ENCODE results near the gene ZNF189.

DNA sequence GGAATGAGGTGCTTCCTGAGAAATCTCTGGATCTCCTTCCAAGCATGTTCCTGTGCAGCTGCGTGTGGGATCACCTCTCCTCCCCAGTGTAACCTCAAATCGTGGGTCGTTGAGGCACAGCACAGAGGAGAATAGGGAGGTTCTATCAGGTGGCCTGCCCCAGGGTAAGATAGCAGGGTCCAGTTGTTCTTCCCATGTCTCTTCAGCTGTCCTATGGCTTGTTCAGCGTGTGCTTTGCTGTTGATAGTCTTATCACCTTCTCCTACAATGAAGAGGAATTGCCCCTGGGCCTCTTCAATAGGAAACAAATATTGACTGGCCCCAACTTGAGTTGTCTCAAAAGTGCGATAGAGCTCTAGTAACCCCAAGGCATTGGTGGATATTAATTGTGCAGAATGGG lies 36.2 kb upstream of the ZNF189 start:
- TF ChIP-seq, protein P1, sequence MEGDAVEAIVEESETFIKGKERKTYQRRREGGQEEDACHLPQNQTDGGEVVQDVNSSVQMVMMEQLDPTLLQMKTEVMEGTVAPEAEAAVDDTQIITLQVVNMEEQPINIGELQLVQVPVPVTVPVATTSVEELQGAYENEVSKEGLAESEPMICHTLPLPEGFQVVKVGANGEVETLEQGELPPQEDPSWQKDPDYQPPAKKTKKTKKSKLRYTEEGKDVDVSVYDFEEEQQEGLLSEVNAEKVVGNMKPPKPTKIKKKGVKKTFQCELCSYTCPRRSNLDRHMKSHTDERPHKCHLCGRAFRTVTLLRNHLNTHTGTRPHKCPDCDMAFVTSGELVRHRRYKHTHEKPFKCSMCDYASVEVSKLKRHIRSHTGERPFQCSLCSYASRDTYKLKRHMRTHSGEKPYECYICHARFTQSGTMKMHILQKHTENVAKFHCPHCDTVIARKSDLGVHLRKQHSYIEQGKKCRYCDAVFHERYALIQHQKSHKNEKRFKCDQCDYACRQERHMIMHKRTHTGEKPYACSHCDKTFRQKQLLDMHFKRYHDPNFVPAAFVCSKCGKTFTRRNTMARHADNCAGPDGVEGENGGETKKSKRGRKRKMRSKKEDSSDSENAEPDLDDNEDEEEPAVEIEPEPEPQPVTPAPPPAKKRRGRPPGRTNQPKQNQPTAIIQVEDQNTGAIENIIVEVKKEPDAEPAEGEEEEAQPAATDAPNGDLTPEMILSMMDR (IDR thresholded peaks at IDR 0.05): no peak
- no peak for TF ChIP-seq ZFX (IDR thresholded peaks at IDR 0.05; ENCODE audit: borderline replicate concordance)

All from 22Rv1 (cell line).